AG04450 (cell line): ENCODE measurements around the gene SV2C. TPM values are rescaled to one million over a fixed set of nuclear protein-coding genes. Genes with fewer than 3 reads are reported as not detected.
"Not testable (repeated sequence)": the region's sequence is repeated elsewhere in the genome, so short reads cannot be mapped to it uniquely, and the experiment has no call there.

Experiments
- CTCF ChIA-PET: fragments of 300-600, 350-600 bp; formaldehyde crosslinking; extraction: SDS; loops from one replicate; lab custom pipeline; 2022; ENCODE audit warnings: antibody characterized with exemption, inconsistent platforms; lab: Charles Lee
- POLR2A ChIA-PET: fragments of 350-600 bp; formaldehyde crosslinking; extraction: SDS; loops from one replicate; lab custom pipeline; 2021; ENCODE audit warnings: antibody characterized with exemption, inconsistent platforms; lab: Yijun Ruan, JAX
- DNase-seq: peaks from one replicate; pipeline ENCODE4 v3.0.0-alpha.2; 2011; ENCODE audit warnings: low read depth, low spot score
- H3K27ac ChIP-seq: one replicate; pipeline ENCODE4 v1.5.1; 2012; ENCODE audit warnings: low read depth, low read length, control low read depth
- H3K27me3 ChIP-seq: one replicate; pipeline ENCODE4 v1.6.0; 2012; ENCODE audit warnings: low read length; ENCODE audit not compliant: control insufficient read depth, insufficient read depth
- H3K4me3 ChIP-seq: 2 replicates; pipeline ENCODE4 v1.5.1; 2011; ENCODE audit warnings: mild to moderate bottlenecking, low read depth, low read length, control low read depth
- H3K9me3 ChIP-seq: 2 replicates; pipeline ENCODE4 v1.5.1; 2012; ENCODE audit warnings: low read length; ENCODE audit not compliant: control insufficient read depth, insufficient read depth
- polyA plus RNA-seq: library from polyadenylated mRNA; depleted of rRNA; stranded (reverse); fragments of >200 nt; gene quantifications from 2 replicates; pipeline ENCODE4 v1.2.3, GENCODE V29; 2011
- TF ChIP-seq, protein P1 (sequence below): IDR thresholded peaks from 2 replicates; pipeline ENCODE4 v1.5.1; 2011; ENCODE audit warnings: low read depth, low read length, control low read depth, inconsistent platforms

SV2C gene
- polyA plus RNA-seq, 1 experiment, result not detected

DNA sequence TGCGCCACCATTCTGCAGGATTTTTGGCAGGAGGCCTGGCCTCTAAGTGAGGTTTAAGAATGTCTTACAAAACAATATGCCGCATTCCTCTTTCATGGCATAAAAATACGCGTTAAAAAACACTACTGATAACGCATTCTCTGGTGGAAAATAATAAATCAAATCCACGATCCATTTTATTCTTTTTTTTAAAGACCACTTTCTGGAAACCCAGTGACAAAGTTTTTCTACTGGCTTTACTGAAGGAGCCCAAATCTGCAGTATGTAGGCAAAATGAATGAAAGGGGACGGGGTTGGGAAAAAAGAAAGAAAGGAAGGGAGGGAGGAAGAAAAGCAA lies 2.0 kb downstream of the SV2C start:
- CTCF ChIA-PET, result no interaction called here

DNA sequence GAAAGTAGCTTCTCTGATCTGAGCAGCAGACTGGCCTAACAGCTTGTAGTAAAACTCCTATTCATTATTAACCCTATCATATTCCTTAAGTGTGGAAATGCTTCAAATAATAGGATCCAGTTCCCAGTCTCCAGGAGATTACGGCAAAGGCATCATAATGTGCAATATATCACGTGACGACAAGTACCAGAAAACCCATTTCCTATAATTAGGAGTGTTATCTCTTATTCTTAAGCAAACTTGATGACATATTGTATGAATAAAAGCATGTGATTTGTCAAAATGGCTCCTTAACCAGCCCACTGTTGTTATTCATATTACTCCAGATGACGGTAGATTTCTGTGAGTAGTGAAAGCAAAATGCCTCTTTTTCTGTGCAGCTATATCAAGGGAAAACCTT lies 2.9 kb downstream of the SV2C start:
- POLR2A ChIA-PET, result no interaction called here
- no peak overlapping the region for H3K4me3 ChIP-seq

More for the DNA sequence above, 2.0 kb downstream of the SV2C start:
- DNase-seq, result no peak
- Histone ChIP-seq H3K9me3 (no peaks in the 10 kb centered on the region; the same call in 1 of the 2 replicates), H3K4me3 (no peak overlapping the region), H3K27me3 (peaks cover 44% of the 10 kb centered on the region), H3K27ac (no peak overlapping the region)
- POLR2A ChIA-PET, result no interaction called here
- TF ChIP-seq, protein P1, sequence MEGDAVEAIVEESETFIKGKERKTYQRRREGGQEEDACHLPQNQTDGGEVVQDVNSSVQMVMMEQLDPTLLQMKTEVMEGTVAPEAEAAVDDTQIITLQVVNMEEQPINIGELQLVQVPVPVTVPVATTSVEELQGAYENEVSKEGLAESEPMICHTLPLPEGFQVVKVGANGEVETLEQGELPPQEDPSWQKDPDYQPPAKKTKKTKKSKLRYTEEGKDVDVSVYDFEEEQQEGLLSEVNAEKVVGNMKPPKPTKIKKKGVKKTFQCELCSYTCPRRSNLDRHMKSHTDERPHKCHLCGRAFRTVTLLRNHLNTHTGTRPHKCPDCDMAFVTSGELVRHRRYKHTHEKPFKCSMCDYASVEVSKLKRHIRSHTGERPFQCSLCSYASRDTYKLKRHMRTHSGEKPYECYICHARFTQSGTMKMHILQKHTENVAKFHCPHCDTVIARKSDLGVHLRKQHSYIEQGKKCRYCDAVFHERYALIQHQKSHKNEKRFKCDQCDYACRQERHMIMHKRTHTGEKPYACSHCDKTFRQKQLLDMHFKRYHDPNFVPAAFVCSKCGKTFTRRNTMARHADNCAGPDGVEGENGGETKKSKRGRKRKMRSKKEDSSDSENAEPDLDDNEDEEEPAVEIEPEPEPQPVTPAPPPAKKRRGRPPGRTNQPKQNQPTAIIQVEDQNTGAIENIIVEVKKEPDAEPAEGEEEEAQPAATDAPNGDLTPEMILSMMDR, result no peak

DNA sequence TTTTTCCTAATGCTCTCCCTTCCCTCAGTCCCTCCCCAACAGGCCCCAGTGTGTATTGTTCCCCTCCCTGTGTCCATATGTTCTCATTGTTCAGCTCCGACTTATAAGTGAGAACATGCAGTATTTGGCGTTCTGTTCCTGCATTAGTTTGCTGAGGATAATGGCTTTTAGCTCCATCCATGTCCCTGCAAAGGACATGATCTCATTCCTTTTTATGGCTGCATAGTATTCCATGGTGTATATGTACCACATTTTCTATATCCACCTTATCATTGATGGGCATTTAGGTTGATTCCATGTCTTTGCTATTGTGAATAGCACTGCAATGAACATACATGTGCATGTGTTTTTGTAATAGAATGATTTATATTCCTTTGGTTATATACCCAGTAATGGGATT lies 6.0 kb downstream of the SV2C start:
- POLR2A ChIA-PET, H3K4me3 ChIP-seq, H3K9me3 ChIP-seq, H3K27ac ChIP-seq, DNase-seq: not testable (repeated sequence)
- CTCF ChIA-PET, result interaction anchor here (1.2 kb wide), 1 partner anchor 86 kb away, joined by 5 read pairs; no protein-coding TSS in a partner anchor
- peaks cover 13% of the 10 kb centered on the region for H3K27me3 ChIP-seq

More for the DNA sequence above, 2.9 kb downstream of the SV2C start:
- peaks cover 40% of the 10 kb centered on the region for H3K27me3 ChIP-seq
- H3K9me3 ChIP-seq, result no peaks in the 10 kb centered on the region; the same call in 1 of the 2 replicates
- CTCF ChIA-PET, result no interaction called here
- H3K27ac ChIP-seq, result no peak overlapping the region
- no peak for DNase-seq
- TF ChIP-seq, protein P1, result no peak

DNA sequence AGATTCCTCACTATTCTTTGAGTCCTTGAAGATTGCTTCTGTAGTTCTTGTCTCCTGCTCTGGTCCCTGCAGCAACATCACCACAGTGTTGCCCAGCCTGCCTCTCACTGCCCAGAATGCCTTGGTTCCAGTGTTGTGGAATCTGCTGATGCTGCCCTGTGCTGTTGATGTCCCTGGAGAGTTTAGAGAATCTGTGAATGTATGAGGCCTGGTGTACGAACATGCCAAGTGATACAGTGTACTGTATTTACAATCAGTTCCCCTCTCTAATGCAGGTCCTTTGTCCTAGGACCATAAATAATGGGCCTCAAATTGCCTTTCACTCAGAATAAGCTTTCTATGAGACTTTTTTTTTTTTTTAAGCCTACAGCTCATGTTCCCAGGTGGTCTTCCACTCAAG lies 8.2 kb downstream of the SV2C start:
- CTCF ChIA-PET, result no interaction called here

DNA sequence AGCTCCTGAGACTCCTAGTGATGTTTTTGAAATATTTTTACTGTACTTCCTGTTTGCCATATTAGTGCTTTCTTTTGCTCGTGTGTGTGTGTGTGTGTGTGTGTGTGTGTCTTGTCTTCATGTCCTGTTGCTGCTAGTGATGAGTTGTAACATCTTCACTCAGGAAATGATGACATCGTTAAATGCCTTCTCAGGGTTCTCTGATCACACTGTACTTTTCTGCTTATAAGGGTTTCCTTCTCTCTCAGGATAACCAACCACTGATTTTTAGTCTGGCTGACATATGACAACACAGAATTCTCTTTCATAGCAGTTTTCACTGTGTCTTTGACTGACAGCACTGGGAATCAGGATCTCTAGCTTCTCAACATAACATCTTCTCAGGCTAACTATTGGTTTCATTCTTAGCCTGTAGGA lies 16.1 kb downstream of the SV2C start:
- Histone ChIP-seq H3K27ac (no peak overlapping the region), H3K4me3 (no peak overlapping the region), H3K9me3 (no peaks in the 10 kb centered on the region), H3K27me3 (no peaks in the 10 kb centered on the region)
- ChIA-PET CTCF (no interaction called here), POLR2A (interaction anchor here (0.7 kb wide), 1 partner anchor 19 kb away, joined by 4 read pairs; no protein-coding TSS in a partner anchor)
- TF ChIP-seq, protein P1, result no peak
- DNase-seq, result no peak

More for the DNA sequence above, 8.2 kb downstream of the SV2C start:
- Histone ChIP-seq H3K27ac (no peak overlapping the region), H3K4me3 (no peak overlapping the region), H3K9me3 (no peaks in the 10 kb centered on the region), H3K27me3 (peaks cover 3% of the 10 kb centered on the region)
- TF ChIP-seq, protein P1, result no peak
- DNase-seq, result no peak
- POLR2A ChIA-PET, result no interaction called here
